Mesenchymal stem cell (in vitro differentiated cells and primary cell): ENCODE data around the gene RNASE11.
"Not testable (repeated sequence)": the region's sequence is repeated elsewhere in the genome, so short reads cannot be mapped to it uniquely, and the experiment has no call there.

Source experiments
- DNase-seq: peaks from one replicate; pipeline ENCODE4 v3.0.0-alpha.2; 2013
- H2AFZ ChIP-seq: one replicate; pipeline ENCODE4 v1.6.1; 2013; ENCODE audit warnings: low read depth, mild to moderate bottlenecking, control low read depth, inconsistent platforms, low read length, moderate library complexity
- H2AK5ac ChIP-seq: 2 replicates; pipeline ENCODE4 v1.6.1; 2013; ENCODE audit warnings: low read length, moderate library complexity, mild to moderate bottlenecking, inconsistent platforms; ENCODE audit not compliant: severe bottlenecking
- H2BK120ac ChIP-seq: one replicate; pipeline ENCODE4 v1.6.1; 2013; ENCODE audit warnings: low read depth, mild to moderate bottlenecking, inconsistent platforms, low read length, moderate library complexity
- H2BK12ac ChIP-seq, 2 experiments: one replicate each; pipeline ENCODE4 v1.6.1; 2013; ENCODE audit warnings: inconsistent platforms in 2 of 2, low read length in 2 of 2, mild to moderate bottlenecking in 2 of 2, moderate library complexity in 2 of 2, control low read depth in 1 of 2
- H2BK15ac ChIP-seq: one replicate; pipeline ENCODE4 v1.6.1; 2013; ENCODE audit warnings: mild to moderate bottlenecking, low read depth, inconsistent platforms; ENCODE audit not compliant: poor library complexity, severe bottlenecking
- H2BK5ac ChIP-seq: 2 replicates; pipeline ENCODE4 v1.6.1; 2013; ENCODE audit warnings: low read depth, mild to moderate bottlenecking, low read length, control low read depth, inconsistent platforms; ENCODE audit not compliant: poor library complexity, severe bottlenecking
- H3K14ac ChIP-seq, 2 experiments: one replicate each; pipeline ENCODE4 v1.6.1; 2013; ENCODE audit warnings: inconsistent platforms in 2 of 2, low read length in 2 of 2, control low read depth in 1 of 2, mild to moderate bottlenecking in 1 of 2, moderate library complexity in 1 of 2
- H3K18ac ChIP-seq, 2 experiments: one replicate each; pipeline ENCODE4 v1.6.1; 2013; ENCODE audit warnings: inconsistent platforms in 2 of 2, low read length in 2 of 2, control low read depth in 1 of 2, low read depth in 1 of 2, mild to moderate bottlenecking in 1 of 2
- H3K23ac ChIP-seq, 2 experiments: one replicate each; pipeline ENCODE4 v1.6.1; 2013; ENCODE audit warnings: inconsistent platforms in 2 of 2, low read length in 2 of 2, mild to moderate bottlenecking in 2 of 2, moderate library complexity in 2 of 2, control low read depth in 1 of 2
- H3K27ac ChIP-seq: 2 replicates; pipeline ENCODE4 v1.5.1; 2013; ENCODE audit warnings: mild to moderate bottlenecking, moderate library complexity, low read length, control low read depth, inconsistent platforms; ENCODE audit not compliant: poor library complexity, severe bottlenecking
- H3K27me3 ChIP-seq, 2 experiments: 2 replicates each; pipeline versions ENCODE4 v1.6.1 to v1.7.0; 2013; ENCODE audit warnings: low read length in 2 of 2, mild to moderate bottlenecking in 2 of 2, moderate library complexity in 2 of 2, control low read depth in 1 of 2, inconsistent platforms in 1 of 2; ENCODE audit not compliant: control insufficient read depth in 1 of 2, insufficient read depth in 1 of 2
- H3K36me3 ChIP-seq, 2 experiments: 2 replicates each; pipeline versions ENCODE4 v1.6.1 to v1.7.0; 2013; ENCODE audit warnings: low read length in 2 of 2, control low read depth in 1 of 2, inconsistent platforms in 1 of 2, low read depth in 1 of 2, mild to moderate bottlenecking in 1 of 2; ENCODE audit not compliant: insufficient read depth in 2 of 2, control insufficient read depth in 1 of 2
- H3K4ac ChIP-seq, 2 experiments: one replicate each; pipeline ENCODE4 v1.6.1; 2013; ENCODE audit warnings: inconsistent platforms in 2 of 2, low read length in 2 of 2, mild to moderate bottlenecking in 2 of 2, moderate library complexity in 2 of 2, control low read depth in 1 of 2, low read depth in 1 of 2
- H3K4me1 ChIP-seq: 2 replicates; pipeline ENCODE4 v1.6.1; 2013; ENCODE audit warnings: low read depth, low read length, control low read depth; ENCODE audit not compliant: control insufficient read depth, insufficient read depth
- H3K4me2 ChIP-seq: 2 replicates; pipeline ENCODE4 v1.6.1; 2013; ENCODE audit warnings: low read length, mild to moderate bottlenecking, inconsistent platforms; ENCODE audit not compliant: poor library complexity, severe bottlenecking
- H3K4me3 ChIP-seq, 2 experiments: 2 replicates each; pipeline versions ENCODE4 v1.5.1 to v1.7.0; 2013; ENCODE audit warnings: low read length in 2 of 2, mild to moderate bottlenecking in 2 of 2, control low read depth in 1 of 2, low read depth in 1 of 2; ENCODE audit not compliant: insufficient read depth in 1 of 2
- H3K79me1 ChIP-seq: replicated peaks from 2 replicates; pipeline ENCODE4 v1.6.1; 2013; ENCODE audit warnings: mild to moderate bottlenecking, control low read depth, low read length, inconsistent platforms; ENCODE audit not compliant: poor library complexity, severe bottlenecking
- H3K9ac ChIP-seq: 2 replicates; pipeline ENCODE4 v1.7.0; 2013; ENCODE audit warnings: mild to moderate bottlenecking, low read length, moderate library complexity
- H3K9me3 ChIP-seq: 2 replicates; pipeline ENCODE4 v1.7.0; 2013; ENCODE audit warnings: mild to moderate bottlenecking, low read length; ENCODE audit not compliant: control insufficient read depth
- H4K8ac ChIP-seq: one replicate; pipeline ENCODE4 v1.6.1; 2013; ENCODE audit warnings: inconsistent platforms, mild to moderate bottlenecking, low read length, moderate library complexity
- H4K91ac ChIP-seq: one replicate; pipeline ENCODE4 v1.6.1; 2013; ENCODE audit warnings: mild to moderate bottlenecking, low read length, inconsistent platforms
- WGBS: methylation state at CpG from one replicate; pipeline ENCODE4 v1.1.7; 2013; ENCODE audit warnings: mixed read lengths; 5-methylcytosine and 5-hydroxymethylcytosine counted together

Gene RNASE11

DNA sequence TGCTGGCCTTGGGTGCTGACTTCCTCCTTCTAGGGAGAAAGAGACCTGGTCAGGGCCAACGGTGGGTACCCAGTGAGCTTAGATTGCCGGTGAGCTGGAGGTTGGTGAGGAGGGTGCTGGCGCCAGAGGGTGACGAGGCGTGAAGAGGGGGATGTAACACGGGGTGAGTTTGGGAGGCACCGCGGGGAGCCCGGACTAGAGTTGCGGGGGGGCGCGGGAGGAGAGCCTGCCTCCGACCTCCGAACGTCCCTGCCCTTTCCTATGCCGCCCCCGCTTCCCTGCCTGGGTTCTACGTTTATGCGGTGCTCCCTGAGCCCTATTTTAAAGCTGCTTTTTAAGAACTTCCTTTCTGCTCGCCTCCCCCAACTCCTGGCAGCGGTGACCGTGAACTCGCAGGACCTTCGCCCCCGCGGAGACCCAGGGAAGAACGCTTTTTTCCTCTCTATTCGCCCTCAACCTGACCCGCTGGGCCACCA lies 35.1 kb upstream of the RNASE11 start:
- no peak overlapping the region for H4K91ac ChIP-seq
- no peak overlapping the region for H3K4ac ChIP-seq
- H2BK12ac ChIP-seq: no peak overlapping the region
- peak overlapping the region in 1 of 2 experiments; percentile 31 for H3K4me3 ChIP-seq
- H3K18ac ChIP-seq: no peak overlapping the region
- H4K8ac ChIP-seq: peak overlapping the region; percentile 8
- no peak overlapping the region for H2BK5ac ChIP-seq
- no peak overlapping the region for H3K23ac ChIP-seq
- H3K79me1 ChIP-seq: no peaks in the 10 kb centered on the region
- H3K9ac ChIP-seq: no peak overlapping the region
- H2AFZ ChIP-seq: peak overlapping the region; percentile 29
- no peaks in the 10 kb centered on the region for H3K9me3 ChIP-seq
- no peak overlapping the region for H2AK5ac ChIP-seq
- WGBS: 27% methylated on average over 25 of the region's 29 CpGs
- no peak overlapping the region for H3K27ac ChIP-seq
- no peak for DNase-seq
- H3K4me2 ChIP-seq: no peak overlapping the region
- H2BK120ac ChIP-seq: no peak overlapping the region
- no peak overlapping the region for H2BK15ac ChIP-seq
- H3K36me3 ChIP-seq: no peaks in the 10 kb centered on the region
- H3K27me3 ChIP-seq: peaks cover 17 to 32% of the 10 kb centered on the region in 2 experiments
- peaks cover 11% of the 10 kb centered on the region for H3K4me1 ChIP-seq
- H3K14ac ChIP-seq: no peak overlapping the region

DNA sequence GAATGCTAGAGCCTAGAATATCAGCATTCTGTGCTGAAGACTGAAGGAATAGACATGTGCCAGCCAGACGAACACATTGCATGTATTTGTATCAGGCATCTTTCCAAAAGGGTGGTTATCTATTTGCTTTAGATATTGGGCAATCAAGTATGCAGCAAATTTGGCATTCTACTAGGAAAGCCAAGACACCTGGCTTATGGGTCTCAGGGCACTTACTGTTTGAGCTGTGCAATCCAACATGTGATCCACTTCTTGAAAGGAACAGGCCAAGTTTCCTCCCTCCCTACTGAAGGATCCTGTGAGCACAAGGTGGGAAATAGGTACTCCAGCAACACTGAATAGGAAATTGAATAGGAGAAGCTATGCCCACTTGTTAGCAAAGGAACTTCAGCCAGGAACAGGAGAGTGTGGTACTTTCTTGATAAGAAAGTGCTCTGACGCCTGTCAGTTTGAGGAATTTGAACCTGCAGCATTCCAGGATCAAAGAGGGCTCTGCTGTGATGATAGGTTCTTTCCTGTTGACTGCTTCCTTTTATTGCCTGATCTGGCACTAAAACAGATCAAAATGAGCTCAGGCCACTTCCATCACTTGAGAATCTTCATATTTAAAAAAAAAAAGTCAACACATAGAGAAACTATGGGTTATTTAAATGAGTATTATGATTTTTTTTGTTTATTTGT lies 33.1 kb upstream of the RNASE11 start:
- Histone ChIP-seq H3K27me3 (peaks cover 15 to 17% of the 10 kb centered on the region in 2 experiments), H3K14ac (no peak overlapping the region), H3K4me3 (no peak overlapping the region), H2AK5ac (no peak overlapping the region), H2AFZ (no peak overlapping the region), H3K4me1 (peaks cover 4% of the 10 kb centered on the region), H2BK5ac (no peak overlapping the region), H3K27ac (no peak overlapping the region), H2BK120ac (no peak overlapping the region), H2BK15ac (no peak overlapping the region), H3K4ac (no peak overlapping the region), H3K9me3 (no peaks in the 10 kb centered on the region), H3K36me3 (no peaks in the 10 kb centered on the region), H4K91ac (no peak overlapping the region), H3K9ac (no peak overlapping the region), H3K23ac (no peak overlapping the region), H4K8ac (no peak overlapping the region), H3K79me1 (no peaks in the 10 kb centered on the region), H3K18ac (no peak overlapping the region), H2BK12ac (no peak overlapping the region), H3K4me2 (no peak overlapping the region)
- WGBS: 58% methylated on average over 2 of the region's 2 CpGs
- DNase-seq: no peak

DNA sequence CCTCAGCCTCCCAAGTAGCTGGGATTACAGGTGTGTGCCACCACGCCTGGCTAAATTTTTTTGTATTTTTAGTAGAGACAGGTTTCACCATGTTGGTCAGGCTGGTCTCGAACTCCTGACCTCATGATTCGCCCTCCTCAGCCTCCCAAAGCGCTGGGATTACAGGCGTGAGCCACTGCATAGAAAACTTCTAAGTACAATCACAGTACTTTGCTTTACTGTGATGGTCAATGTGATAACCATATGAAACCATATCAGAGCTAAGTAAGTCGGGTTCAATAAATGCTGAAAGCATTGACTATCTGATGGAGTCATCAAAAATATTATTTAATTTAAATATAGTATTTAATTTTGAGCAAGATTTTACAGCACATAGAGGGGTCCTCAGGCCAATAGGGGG lies 31.9 kb upstream of the RNASE11 start:
- not testable (repeated sequence) for H3K14ac ChIP-seq, H2BK12ac ChIP-seq, H4K91ac ChIP-seq, H2BK5ac ChIP-seq, H2AFZ ChIP-seq, H3K9ac ChIP-seq, H3K4me2 ChIP-seq, H3K4ac ChIP-seq, H2BK15ac ChIP-seq, H3K79me1 ChIP-seq, H3K4me1 ChIP-seq, H2BK120ac ChIP-seq, H3K4me3 ChIP-seq, H2AK5ac ChIP-seq, H4K8ac ChIP-seq, H3K18ac ChIP-seq, H3K9me3 ChIP-seq, H3K27ac ChIP-seq, H3K23ac ChIP-seq, DNase-seq, H3K36me3 ChIP-seq
- 82% methylated on average over 3 of the region's 6 CpGs for WGBS
- peaks cover 15 to 17% of the 10 kb centered on the region in 2 experiments for H3K27me3 ChIP-seq

DNA sequence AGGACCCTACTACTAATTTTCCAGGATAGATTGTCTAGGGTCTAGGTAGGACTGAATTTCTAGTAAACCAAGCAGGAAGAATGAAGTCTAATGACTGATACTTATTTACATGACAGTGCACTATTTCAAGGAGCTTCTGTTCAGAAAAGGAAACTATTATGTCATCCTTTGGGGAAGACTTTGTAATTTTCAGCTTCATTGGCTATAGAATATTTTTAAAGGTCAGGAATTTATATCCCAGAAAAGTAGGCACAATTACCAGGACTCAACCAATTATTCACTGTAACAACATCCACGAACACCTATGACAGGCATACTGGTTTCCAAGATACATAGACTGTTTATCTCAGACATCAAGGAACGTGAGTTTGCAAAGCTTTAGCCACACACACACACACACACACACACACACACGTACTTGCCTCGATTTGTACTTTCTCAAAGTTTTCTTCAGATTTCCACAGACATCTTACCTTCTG lies 30.5 kb upstream of the RNASE11 start:
- Histone ChIP-seq H3K18ac (no peak overlapping the region), H2BK12ac (no peak overlapping the region), H3K23ac (no peak overlapping the region), H3K4me1 (no peaks in the 10 kb centered on the region), H3K9ac (no peak overlapping the region), H4K91ac (no peak overlapping the region), H3K36me3 (no peaks in the 10 kb centered on the region), H2BK5ac (no peak overlapping the region), H3K4me3 (no peak overlapping the region), H3K4ac (no peak overlapping the region), H2AFZ (no peak overlapping the region), H2AK5ac (no peak overlapping the region), H3K27ac (no peak overlapping the region), H3K14ac (no peak overlapping the region), H3K9me3 (no peaks in the 10 kb centered on the region), H2BK15ac (no peak overlapping the region), H2BK120ac (no peak overlapping the region), H3K79me1 (no peaks in the 10 kb centered on the region), H4K8ac (no peak overlapping the region), H3K27me3 (peaks cover 14 to 17% of the 10 kb centered on the region in 2 experiments), H3K4me2 (no peak overlapping the region)
- 47% methylated on average over 3 of the region's 4 CpGs for WGBS
- no peak for DNase-seq
